GM06990 (cell line): ENCODE results near the gene FUBP3.

ENCODE experiments used
- DNase-seq: peaks from one replicate; pipeline ENCODE4 v3.0.0-alpha.2; 2011; ENCODE audit not compliant: insufficient read length; ENCODE audit errors: extremely low read depth
- H3K27me3 ChIP-seq: replicated peaks from 2 replicates; pipeline ENCODE4 v1.6.0; 2011; ENCODE audit warnings: low read length; ENCODE audit not compliant: control insufficient read depth, insufficient read depth
- H3K36me3 ChIP-seq: 2 replicates; pipeline ENCODE4 v1.5.1; 2011; ENCODE audit warnings: low read length; ENCODE audit not compliant: control insufficient read depth, insufficient read depth
- H3K4me3 ChIP-seq: replicated peaks from 2 replicates; pipeline ENCODE4 v1.5.1; 2011; ENCODE audit warnings: low read depth, mild to moderate bottlenecking, control low read depth, low read length
- CTCF ChIP-seq: IDR thresholded peaks from 2 replicates; pipeline ENCODE4 v1.5.1; 2011; ENCODE audit warnings: low read length, control low read depth, mild to moderate bottlenecking, inconsistent platforms; ENCODE audit not compliant: insufficient read depth, poor library complexity, severe bottlenecking

Gene FUBP3

GRCh38 chr9:130668659-130669058 is 89.3 kb downstream of the FUBP3 start:
- Histone ChIP-seq H3K27me3 (peaks cover 1% of the 10 kb centered on the region), H3K36me3 (no peaks in the 10 kb centered on the region), H3K4me3 (no peak overlapping the region)
- no peak for TF ChIP-seq CTCF
- DNase-seq = no peak

GRCh38 chr9:130669965-130670364 is 90.6 kb downstream of the FUBP3 start:
- Histone ChIP-seq H3K36me3 (no peaks in the 10 kb centered on the region), H3K4me3 (no peak overlapping the region), H3K27me3 (peaks cover 1% of the 10 kb centered on the region)
- DNase-seq = no peak
- TF ChIP-seq CTCF = no peak

GRCh38 chr9:130670644-130671043 is 91.3 kb downstream of the FUBP3 start:
- no peak for TF ChIP-seq CTCF
- Histone ChIP-seq H3K36me3 (no peaks in the 10 kb centered on the region), H3K4me3 (no peak overlapping the region), H3K27me3 (peaks cover 1% of the 10 kb centered on the region)
- DNase-seq = no peak

GRCh38 chr9:130672466-130672865 is 93.1 kb downstream of the FUBP3 start:
- DNase-seq = no peak
- no peak for TF ChIP-seq CTCF
- H3K4me3 ChIP-seq = no peak overlapping the region
- peaks cover under 1% of the 10 kb centered on the region for H3K27me3 ChIP-seq
- H3K36me3 ChIP-seq = no peaks in the 10 kb centered on the region

GRCh38 chr9:130672933-130673615 is 93.7 kb downstream of the FUBP3 start:
- TF ChIP-seq CTCF = no peak
- no peaks in the 10 kb centered on the region; the same call in none of the 2 replicates for H3K27me3 ChIP-seq
- H3K36me3 ChIP-seq = no peaks in the 10 kb centered on the region
- no peak for DNase-seq
- no peak overlapping the region for H3K4me3 ChIP-seq

GRCh38 chr9:130675396-130675795 is 96.0 kb downstream of the FUBP3 start:
- no peaks in the 10 kb centered on the region; the same call in 1 of the 2 replicates for H3K27me3 ChIP-seq
- no peak overlapping the region for H3K4me3 ChIP-seq
- no peaks in the 10 kb centered on the region for H3K36me3 ChIP-seq
- no peak for DNase-seq
- no peak for TF ChIP-seq CTCF
